DMS79 (cell line): ENCODE data around the gene XAF1.
"Not testable (repeated sequence)": the region's sequence is repeated elsewhere in the genome, so short reads cannot be mapped to it uniquely, and the experiment has no call there.

Source experiments
- DNase-seq: peaks from one replicate; lab custom pipeline; 2025; lab: John Stamatoyannopoulos, UW

Gene XAF1

GRCh38 chr17:6800422-6801027, 44.7 kb downstream of the XAF1 start:
- no peak for DNase-seq

GRCh38 chr17:6811510-6811909, 55.7 kb downstream of the XAF1 start:
- no peak for DNase-seq

- DNase-seq = no peak
These were observed 56.4 kb downstream of the XAF1 start for GRCh38 chr17:6812295-6812694.

- no peak for DNase-seq
These were observed 59.9 kb downstream of the XAF1 start for GRCh38 chr17:6815775-6816174.

GRCh38 chr17:6816368-6816767, 60.5 kb downstream of the XAF1 start:
- not testable (repeated sequence) for DNase-seq

GRCh38 chr17:6818938-6819337, 63.1 kb downstream of the XAF1 start:
- no peak for DNase-seq

- DNase-seq = no peak
These were observed 67.2 kb downstream of the XAF1 start for GRCh38 chr17:6823011-6823442.
